Activated CD4-positive, alpha-beta memory T cell treated with anti-CD3 and anti-CD28 coated beads, Interleukin-2, amount 10 ng/mL, durations not matched to agents 7 days and 5 days (primary cell): ENCODE measurements around the gene HTR2A. TPM values are rescaled to one million over a fixed set of nuclear protein-coding genes. Genes with fewer than 3 reads are reported as not detected.

Experiments used
- CTCF ChIA-PET: fragments of 350-600 bp; sonication (Branson Sonifier 250); formaldehyde crosslinking; loops from one replicate; lab custom pipeline; 2021; ENCODE audit warnings: antibody characterized with exemption, inconsistent platforms; lab: Charles Lee
- POLR2A ChIA-PET: fragments of 350-600 bp; sonication (Branson Sonifier 250); formaldehyde crosslinking; loops from one replicate; lab custom pipeline; 2021; ENCODE audit warnings: antibody characterized with exemption; lab: Charles Lee
- DNase-seq: peaks from one replicate; pipeline ENCODE4 v3.0.0-alpha.2; 2020
- H3K27ac Mint-ChIP-seq: one replicate; pipeline ENCODE4 v1.8.0; 2021; ENCODE audit warnings: mild to moderate bottlenecking, mixed read lengths
- H3K27me3 Mint-ChIP-seq: one replicate; pipeline ENCODE4 v1.8.0; 2021; ENCODE audit warnings: mixed read lengths
- H3K36me3 Mint-ChIP-seq: one replicate; pipeline ENCODE4 v1.8.0; 2021; ENCODE audit warnings: low read depth, mixed read lengths
- H3K4me1 Mint-ChIP-seq: one replicate; pipeline ENCODE4 v1.8.0; 2021; ENCODE audit warnings: mixed read lengths
- H3K4me3 Mint-ChIP-seq: one replicate; pipeline ENCODE4 v1.8.0; 2021; ENCODE audit warnings: mild to moderate bottlenecking, mixed read lengths
- H3K9me3 Mint-ChIP-seq: one replicate; pipeline ENCODE4 v1.8.0; 2021; ENCODE audit warnings: mixed read lengths
- total RNA-seq, 2 experiments: library from RNA; stranded (reverse); gene quantifications; one replicate each; pipeline ENCODE4 v1.2.3, GENCODE V29; 2021

The HTR2A gene
- total RNA-seq, 2 experiments from 2014 or later, result not detected

DNA sequence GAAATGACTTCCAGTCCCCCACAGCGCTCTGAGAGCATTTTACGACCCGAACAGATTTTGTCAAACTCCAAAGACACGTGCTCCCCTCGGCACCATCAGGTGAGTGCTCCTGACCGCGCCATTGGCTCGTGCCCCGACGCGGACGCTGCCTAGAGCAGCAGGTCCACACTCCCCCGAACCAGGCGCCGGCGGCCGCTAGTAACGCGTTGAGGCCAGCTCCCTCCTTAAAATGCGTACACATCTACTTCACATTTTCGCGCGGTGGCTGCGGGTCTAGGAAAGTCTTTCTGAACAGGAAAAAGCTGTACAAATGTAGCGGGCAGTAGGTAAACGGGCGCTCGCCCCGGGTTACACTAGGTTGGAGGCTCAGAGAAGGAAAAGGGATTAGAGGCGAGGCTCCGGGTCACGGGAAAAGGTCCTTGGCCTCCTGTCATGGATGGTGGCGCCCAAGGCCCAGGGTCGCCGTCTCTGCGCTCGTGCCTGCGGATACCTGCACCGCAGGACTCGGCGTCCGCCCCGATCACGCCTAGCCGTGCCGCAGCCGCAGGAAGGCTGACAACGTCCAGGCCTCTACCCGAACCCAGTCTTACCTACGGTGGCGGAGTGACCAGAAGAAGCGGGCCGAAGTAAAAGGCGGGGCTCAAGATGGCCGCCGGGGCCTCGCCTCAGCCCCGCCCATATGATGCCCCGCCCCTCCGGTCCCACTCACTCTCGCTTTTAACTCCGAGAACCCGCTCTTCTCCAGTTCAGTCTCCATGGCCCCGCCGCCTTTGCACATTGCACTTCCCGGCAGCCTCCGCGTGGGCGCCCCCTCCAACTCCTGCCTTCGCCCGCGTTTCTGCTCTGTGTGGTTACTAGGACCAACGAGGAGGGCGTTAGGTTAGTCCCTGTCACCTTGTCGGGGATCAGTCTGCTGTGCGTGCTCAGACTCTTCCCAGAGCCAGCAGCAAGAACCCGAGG is 100.1 kb downstream of the HTR2A start, which contains the start of gene ESD:
TSS of gene ESD (minus strand) at position 647 of the 960 bp plus-strand sequence. CDS start 5,748 bp downstream, outside the sequence.
- no peaks in the 10 kb centered on the region for H3K27me3 Mint-ChIP-seq
- peak within 1 kb of the TSS; percentile 87 for H3K27ac Mint-ChIP-seq
- no peaks in the 10 kb centered on the region for H3K9me3 Mint-ChIP-seq
- CTCF ChIA-PET, result interaction anchor here (1.0 to 1.2 kb wide), 2 partner anchors 12 to 128 kb away, joined by 3 read pairs; no protein-coding TSS in a partner anchor
- peaks cover 43% of the 10 kb centered on the region for H3K4me1 Mint-ChIP-seq
- peak within 1 kb of the TSS; percentile 87 for H3K4me3 Mint-ChIP-seq
- peak; percentile 91 for DNase-seq
- POLR2A ChIA-PET, result interaction anchor here (0.9 to 1.3 kb wide), 6 partner anchors 12 to 1436 kb away, joined by 3 to 5 read pairs (median 4); partner anchors contain the start of gene ITM2B
- peaks cover 17% of the 10 kb centered on the region for H3K36me3 Mint-ChIP-seq

DNA sequence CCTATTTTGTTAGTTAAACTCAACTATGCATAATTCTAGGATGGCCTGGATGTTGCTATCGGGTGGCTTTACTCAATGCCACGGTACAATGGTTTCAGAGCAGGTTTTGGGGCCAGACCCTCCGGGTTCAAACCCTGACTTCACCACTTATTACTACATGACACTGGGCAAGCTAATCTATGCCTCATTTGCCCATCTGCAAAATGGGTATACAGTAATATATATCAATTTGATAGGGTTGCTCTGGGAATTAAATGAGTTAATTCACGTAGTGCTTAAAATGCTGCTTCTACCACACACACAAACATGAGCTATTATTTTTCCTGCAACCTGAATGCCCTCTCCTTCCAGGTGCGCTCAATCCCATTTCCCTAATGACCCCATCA is 100.7 kb downstream of the HTR2A start:
- H3K36me3 Mint-ChIP-seq, result peaks cover 17% of the 10 kb centered on the region
- ChIA-PET POLR2A (interaction anchor here (0.9 to 1.3 kb wide), 4 partner anchors 11 to 42 kb away, joined by 3 to 5 read pairs (median 4); no protein-coding TSS in a partner anchor), CTCF (interaction anchor here (1.0 kb wide), 1 partner anchor 11 kb away, joined by 3 read pairs; no protein-coding TSS in a partner anchor)
- no peak for DNase-seq
- H3K9me3 Mint-ChIP-seq, result no peaks in the 10 kb centered on the region
- peak overlapping the region; percentile 87 for H3K27ac Mint-ChIP-seq
- no peaks in the 10 kb centered on the region for H3K27me3 Mint-ChIP-seq
- peaks cover 43% of the 10 kb centered on the region for H3K4me1 Mint-ChIP-seq
- peak overlapping the region; percentile 87 for H3K4me3 Mint-ChIP-seq

DNA sequence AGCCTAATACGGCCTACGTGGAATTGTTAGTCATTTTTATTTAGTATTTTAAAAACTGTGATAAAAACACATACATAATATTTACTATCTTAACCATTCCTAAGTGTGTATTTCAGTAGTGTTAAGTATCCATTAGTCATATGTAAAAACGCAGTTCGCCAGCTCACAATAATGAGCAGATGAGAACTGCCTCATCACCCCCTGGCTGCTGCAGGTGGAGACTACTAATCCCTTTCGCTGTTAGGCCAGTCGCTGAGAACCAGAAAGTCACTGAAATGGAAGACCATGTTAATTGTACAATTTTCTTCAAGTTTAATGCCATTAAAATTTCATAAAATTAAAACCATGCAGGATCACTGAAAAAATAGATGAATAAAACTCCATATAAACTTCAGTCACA is 101.5 kb downstream of the HTR2A start:
- Mint-ChIP-seq H3K9me3 (no peaks in the 10 kb centered on the region), H3K36me3 (peaks cover 24% of the 10 kb centered on the region), H3K4me1 (peaks cover 43% of the 10 kb centered on the region), H3K27me3 (no peaks in the 10 kb centered on the region), H3K27ac (no peak overlapping the region), H3K4me3 (peak overlapping the region; percentile 53)
- DNase-seq, result no peak
- CTCF ChIA-PET, result no interaction called here
- POLR2A ChIA-PET, result no interaction called here

DNA sequence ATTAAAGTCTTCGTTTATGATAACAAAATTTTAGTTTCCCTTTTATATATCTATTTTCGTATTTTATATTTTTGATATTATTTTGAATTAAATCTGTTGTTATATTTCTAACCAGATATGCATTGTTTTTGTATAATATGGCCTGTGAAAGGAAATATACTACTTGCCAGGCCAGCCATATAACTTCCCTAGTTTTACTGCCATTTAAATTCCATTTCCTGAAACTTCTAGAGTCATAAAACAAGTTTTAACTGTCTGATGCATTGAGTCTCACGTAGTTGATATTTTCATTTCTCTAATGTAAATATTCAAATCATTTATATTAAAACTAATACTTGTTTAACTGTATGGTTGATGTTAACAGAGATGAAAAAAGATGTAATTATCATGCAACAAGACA is 113.3 kb downstream of the HTR2A start:
- no peaks in the 10 kb centered on the region for H3K9me3 Mint-ChIP-seq
- H3K27ac Mint-ChIP-seq, result no peak overlapping the region
- peaks cover 2% of the 10 kb centered on the region for H3K4me1 Mint-ChIP-seq
- no peak for DNase-seq
- ChIA-PET POLR2A (no interaction called here), CTCF (no interaction called here)
- H3K4me3 Mint-ChIP-seq, result no peak overlapping the region
- peaks cover 42% of the 10 kb centered on the region for H3K36me3 Mint-ChIP-seq
- H3K27me3 Mint-ChIP-seq, result no peaks in the 10 kb centered on the region

DNA sequence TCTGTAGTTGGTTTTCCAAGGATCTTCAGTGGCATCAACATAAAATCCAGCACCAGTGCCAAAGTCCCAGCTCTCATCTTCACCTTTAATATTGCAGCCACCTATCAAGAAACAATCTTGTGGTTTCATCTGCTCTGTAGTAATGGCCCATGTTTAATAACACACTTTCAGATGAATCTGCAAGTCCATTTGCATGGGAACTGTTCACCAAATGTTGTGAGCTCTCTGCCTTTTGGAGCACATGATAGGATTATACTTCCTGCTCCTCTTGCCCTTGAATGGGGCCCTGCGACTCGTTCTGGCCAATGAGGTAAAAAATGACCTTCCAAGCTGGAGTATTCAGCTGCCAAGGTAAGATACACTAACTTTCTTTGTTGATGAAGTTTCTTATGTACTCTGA is 114.2 kb downstream of the HTR2A start:
- H3K4me1 Mint-ChIP-seq, result no peaks in the 10 kb centered on the region
- H3K9me3 Mint-ChIP-seq, result no peaks in the 10 kb centered on the region
- peaks cover 44% of the 10 kb centered on the region for H3K36me3 Mint-ChIP-seq
- H3K27me3 Mint-ChIP-seq, result no peaks in the 10 kb centered on the region
- no peak for DNase-seq
- ChIA-PET CTCF (no interaction called here), POLR2A (no interaction called here)
- H3K27ac Mint-ChIP-seq, result no peak overlapping the region
- H3K4me3 Mint-ChIP-seq, result no peak overlapping the region

DNA sequence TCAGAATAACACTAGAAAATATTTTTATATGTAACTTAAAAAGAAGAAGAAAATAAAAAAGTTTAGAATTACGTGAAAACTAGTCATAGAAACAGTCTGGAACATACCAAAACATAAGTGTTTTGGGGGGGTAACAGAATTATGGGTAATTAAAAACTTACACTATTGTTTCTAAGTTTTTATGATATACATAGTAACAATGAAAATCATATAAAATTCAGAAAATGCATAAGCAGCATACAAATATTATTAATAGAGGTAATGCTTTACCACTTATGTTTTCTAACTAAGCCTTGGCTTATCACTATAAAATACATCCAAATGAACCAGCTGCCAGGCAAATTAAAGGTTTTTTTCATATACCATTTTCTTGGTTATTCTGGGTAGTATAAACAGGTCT is 114.8 kb downstream of the HTR2A start:
- H3K4me1 Mint-ChIP-seq, result no peaks in the 10 kb centered on the region
- no peaks in the 10 kb centered on the region for H3K27me3 Mint-ChIP-seq
- no peaks in the 10 kb centered on the region for H3K9me3 Mint-ChIP-seq
- H3K4me3 Mint-ChIP-seq, result no peak overlapping the region
- no peak for DNase-seq
- ChIA-PET CTCF (no interaction called here), POLR2A (no interaction called here)
- peaks cover 46% of the 10 kb centered on the region for H3K36me3 Mint-ChIP-seq
- no peak overlapping the region for H3K27ac Mint-ChIP-seq

Other genes with a start within 250 kb of the HTR2A start
- gene ESD, start 99.9 kb downstream of the HTR2A start, total RNA-seq, result 10 to 100 TPM; 76.7 to 76.9 TPM